ENCODE results near the gene POU2F3. TPM values are rescaled to one million over a fixed set of nuclear protein-coding genes. Genes with fewer than 3 reads are reported as not detected.
A peak's percentile ranks its signal among the peaks of the same experiment; 100 is the strongest.

Gene POU2F3
- total RNA-seq, 1 donor from 2014 or later: not detected

DNA sequence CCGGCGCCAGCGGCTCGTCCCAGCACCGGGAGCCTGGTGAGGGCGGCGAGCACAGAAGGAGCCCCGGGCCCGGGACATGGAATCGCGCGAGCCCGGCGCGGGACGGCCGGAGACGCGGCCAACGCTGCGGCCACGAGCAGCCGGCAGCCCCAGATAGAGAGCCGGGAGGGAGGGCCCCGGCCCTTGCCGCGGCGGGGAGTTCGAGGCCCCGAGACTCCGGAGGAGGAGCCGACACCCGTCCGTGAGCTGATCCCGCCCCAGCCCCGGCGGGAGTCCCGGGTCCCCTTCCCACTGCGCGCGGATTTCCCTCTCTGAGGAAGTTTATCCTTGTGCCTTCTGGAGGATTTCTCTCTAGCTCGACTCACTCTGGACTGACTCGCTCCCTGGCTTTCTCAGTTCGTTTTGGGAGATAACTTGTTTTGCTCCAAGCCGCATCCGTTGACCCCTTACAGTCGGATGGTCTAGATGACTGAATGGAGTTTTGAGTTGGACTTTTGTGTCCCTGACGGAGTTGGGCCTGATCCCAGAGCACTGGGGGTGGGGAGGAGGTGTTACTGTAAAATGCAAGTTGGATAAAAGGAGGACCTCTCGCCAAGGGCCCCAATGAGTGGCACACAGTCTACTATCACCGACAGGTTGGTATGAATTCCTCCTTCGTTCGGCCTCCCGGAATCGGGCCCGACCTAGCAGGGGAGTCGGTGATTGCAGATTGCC lies 96.9 kb downstream of the POU2F3 start:
- DNase-seq (ENCODE audit: low spot score): peak; percentile 93
- TF ChIP-seq, protein P1, sequence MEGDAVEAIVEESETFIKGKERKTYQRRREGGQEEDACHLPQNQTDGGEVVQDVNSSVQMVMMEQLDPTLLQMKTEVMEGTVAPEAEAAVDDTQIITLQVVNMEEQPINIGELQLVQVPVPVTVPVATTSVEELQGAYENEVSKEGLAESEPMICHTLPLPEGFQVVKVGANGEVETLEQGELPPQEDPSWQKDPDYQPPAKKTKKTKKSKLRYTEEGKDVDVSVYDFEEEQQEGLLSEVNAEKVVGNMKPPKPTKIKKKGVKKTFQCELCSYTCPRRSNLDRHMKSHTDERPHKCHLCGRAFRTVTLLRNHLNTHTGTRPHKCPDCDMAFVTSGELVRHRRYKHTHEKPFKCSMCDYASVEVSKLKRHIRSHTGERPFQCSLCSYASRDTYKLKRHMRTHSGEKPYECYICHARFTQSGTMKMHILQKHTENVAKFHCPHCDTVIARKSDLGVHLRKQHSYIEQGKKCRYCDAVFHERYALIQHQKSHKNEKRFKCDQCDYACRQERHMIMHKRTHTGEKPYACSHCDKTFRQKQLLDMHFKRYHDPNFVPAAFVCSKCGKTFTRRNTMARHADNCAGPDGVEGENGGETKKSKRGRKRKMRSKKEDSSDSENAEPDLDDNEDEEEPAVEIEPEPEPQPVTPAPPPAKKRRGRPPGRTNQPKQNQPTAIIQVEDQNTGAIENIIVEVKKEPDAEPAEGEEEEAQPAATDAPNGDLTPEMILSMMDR (IDR thresholded peaks at IDR 0.05): no peak
- peaks cover 63% of the 10 kb centered on the region for H3K4me1 Mint-ChIP-seq (ENCODE audit: low read depth)
- no peaks in the 10 kb centered on the region for H3K36me3 Mint-ChIP-seq (ENCODE audit: low read depth)
- H3K27me3 Mint-ChIP-seq (ENCODE audit: low read depth): no peaks in the 10 kb centered on the region
- peak overlapping the region; percentile 99 for H3K4me3 Mint-ChIP-seq (ENCODE audit: unreplicated experiment)
- H3K27ac Mint-ChIP-seq (ENCODE audit: unreplicated experiment): peak overlapping the region; percentile 96
- H3K9me3 Mint-ChIP-seq (ENCODE audit: low read depth): no peaks in the 10 kb centered on the region

GRCh38 chr11:120337355-120338106 lies 97.6 kb downstream of the POU2F3 start:
- Mint-ChIP-seq H3K27ac (ENCODE audit: unreplicated experiment) (peak overlapping the region; percentile 96), H3K27me3 (ENCODE audit: low read depth) (no peaks in the 10 kb centered on the region), H3K9me3 (ENCODE audit: low read depth) (no peaks in the 10 kb centered on the region), H3K4me3 (ENCODE audit: unreplicated experiment) (peak overlapping the region; percentile 99), H3K4me1 (ENCODE audit: low read depth) (peaks cover 63% of the 10 kb centered on the region), H3K36me3 (ENCODE audit: low read depth) (no peaks in the 10 kb centered on the region)
- no peak for DNase-seq (ENCODE audit: low spot score)
- TF ChIP-seq, protein P1 (IDR thresholded peaks at IDR 0.05): no peak

DNA sequence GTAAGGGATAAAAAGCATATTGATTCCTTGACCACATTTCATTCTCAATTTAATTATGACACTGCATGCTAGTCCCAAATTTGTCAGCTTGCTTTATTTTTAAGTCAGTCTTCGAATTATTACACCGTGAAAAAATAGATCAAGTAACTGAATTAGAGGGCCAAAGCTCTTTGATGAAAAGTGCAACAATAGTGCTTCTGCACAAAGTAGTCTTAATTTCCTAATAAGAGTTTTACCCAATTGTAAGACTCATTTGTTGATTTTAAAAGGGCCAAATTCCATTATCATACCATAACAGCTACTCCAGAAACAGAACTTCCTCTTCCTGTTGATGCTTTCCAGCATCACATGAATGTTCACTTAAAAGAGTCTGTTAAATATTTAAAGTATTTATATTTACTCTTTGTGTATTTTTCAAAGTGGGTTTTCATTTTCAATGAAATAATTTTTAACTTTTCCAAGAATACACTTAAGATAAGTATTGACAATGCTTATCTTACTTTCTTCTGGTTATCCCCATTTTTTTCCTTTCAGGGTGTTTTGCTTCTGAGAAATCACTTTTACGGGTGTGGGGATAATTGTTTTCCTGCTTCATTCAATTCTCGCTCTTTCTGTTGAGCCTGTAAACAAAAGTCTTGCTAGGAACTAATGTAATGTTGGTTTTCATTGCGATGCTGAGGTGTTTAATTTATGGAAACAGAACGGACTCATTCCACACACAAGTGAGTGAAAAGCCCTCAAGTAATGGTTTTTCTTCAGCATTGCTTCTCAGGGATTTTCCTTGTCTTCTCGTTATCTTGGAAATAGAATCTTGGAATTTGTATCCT lies 98.4 kb downstream of the POU2F3 start:
- DNase-seq (ENCODE audit: low spot score): no peak
- Mint-ChIP-seq H3K9me3 (ENCODE audit: low read depth) (no peaks in the 10 kb centered on the region), H3K27me3 (ENCODE audit: low read depth) (no peaks in the 10 kb centered on the region), H3K4me1 (ENCODE audit: low read depth) (peaks cover 55% of the 10 kb centered on the region), H3K27ac (ENCODE audit: unreplicated experiment) (peak overlapping the region; percentile 96), H3K4me3 (ENCODE audit: unreplicated experiment) (peak overlapping the region; percentile 99), H3K36me3 (ENCODE audit: low read depth) (no peaks in the 10 kb centered on the region)
- TF ChIP-seq, protein P1 (IDR thresholded peaks at IDR 0.05): no peak

- no peaks in the 10 kb centered on the region for H3K36me3 Mint-ChIP-seq (ENCODE audit: low read depth)
- H3K9me3 Mint-ChIP-seq (ENCODE audit: low read depth): no peaks in the 10 kb centered on the region
- TF ChIP-seq, protein P1 (IDR thresholded peaks at IDR 0.05): no peak
- DNase-seq (ENCODE audit: low spot score): no peak
- peak overlapping the region; percentile 84 for H3K27ac Mint-ChIP-seq (ENCODE audit: unreplicated experiment)
- H3K4me3 Mint-ChIP-seq (ENCODE audit: unreplicated experiment): peak overlapping the region; percentile 73
- H3K4me1 Mint-ChIP-seq (ENCODE audit: low read depth): peaks cover 57% of the 10 kb centered on the region
- H3K27me3 Mint-ChIP-seq (ENCODE audit: low read depth): no peaks in the 10 kb centered on the region
Measured at GRCh38 chr11:120339394-120339890, 99.5 kb downstream of the POU2F3 start.

GRCh38 chr11:120340529-120340928 lies 100.6 kb downstream of the POU2F3 start:
- Mint-ChIP-seq H3K9me3 (ENCODE audit: low read depth) (no peaks in the 10 kb centered on the region), H3K36me3 (ENCODE audit: low read depth) (no peaks in the 10 kb centered on the region), H3K27me3 (ENCODE audit: low read depth) (no peaks in the 10 kb centered on the region), H3K27ac (ENCODE audit: unreplicated experiment) (peak overlapping the region; percentile 84), H3K4me1 (ENCODE audit: low read depth) (peaks cover 59% of the 10 kb centered on the region), H3K4me3 (ENCODE audit: unreplicated experiment) (peak overlapping the region; percentile 73)
- no peak for DNase-seq (ENCODE audit: low spot score)
- TF ChIP-seq, protein P1 (IDR thresholded peaks at IDR 0.05): no peak
